Smooth muscle cell (in vitro differentiated cells): ENCODE data around the gene PTPRN. TPM values are rescaled to one million over a fixed set of nuclear protein-coding genes. Genes with fewer than 3 reads are reported as not detected.

Experiments used
- DNase-seq: peaks from one replicate; lab custom pipeline; 2025; ENCODE audit not compliant: unreplicated experiment; lab: John Stamatoyannopoulos, UW
- H2AFZ ChIP-seq: fragments of 200-600 bp; sonication (generic); 2 replicates; pipeline ENCODE4 v1.6.0; 2016; ENCODE audit warnings: antibody characterized with exemption, low read depth, mild to moderate bottlenecking
- H3F3A ChIP-seq: fragments of 200-600 bp; sonication (generic); 2 replicates; pipeline ENCODE4 v1.6.0; 2017; ENCODE audit warnings: antibody characterized with exemption, low read depth
- H3K27ac ChIP-seq: fragments of 200-600 bp; sonication (generic); 2 replicates; pipeline ENCODE4 v1.5.1; 2016; ENCODE audit warnings: low read depth, mild to moderate bottlenecking
- H3K27me3 ChIP-seq: fragments of 200-600 bp; sonication (generic); 2 replicates; pipeline ENCODE4 v1.6.1; 2016; ENCODE audit warnings: low read depth, mild to moderate bottlenecking
- H3K36me3 ChIP-seq: fragments of 200-600 bp; sonication (generic); 2 replicates; pipeline ENCODE4 v1.5.1; 2016; ENCODE audit warnings: low read depth
- H3K4me1 ChIP-seq: fragments of 200-600 bp; sonication (generic); 2 replicates; pipeline ENCODE4 v1.5.1; 2016; ENCODE audit warnings: low read depth
- H3K4me2 ChIP-seq: fragments of 200-600 bp; sonication (generic); 2 replicates; pipeline ENCODE4 v1.6.0; 2016; ENCODE audit warnings: mild to moderate bottlenecking
- H3K4me3 ChIP-seq: fragments of 200-600 bp; sonication (generic); 2 replicates; pipeline ENCODE4 v1.5.1; 2016; ENCODE audit warnings: mild to moderate bottlenecking
- H3K79me2 ChIP-seq: fragments of 200-600 bp; sonication (generic); 2 replicates; pipeline ENCODE4 v1.6.0; 2016; ENCODE audit warnings: low read depth, mild to moderate bottlenecking
- H3K9ac ChIP-seq: fragments of 200-600 bp; sonication (generic); 2 replicates; pipeline ENCODE4 v1.6.0; 2016; ENCODE audit warnings: low read depth
- H3K9me3 ChIP-seq: fragments of 200-600 bp; sonication (generic); replicated peaks from 2 replicates; pipeline ENCODE4 v1.5.1; 2016; ENCODE audit warnings: low read depth
- H4K20me1 ChIP-seq: fragments of 200-600 bp; sonication (generic); 2 replicates; pipeline ENCODE4 v1.6.0; 2016; ENCODE audit warnings: low read depth
- CTCF ChIP-seq: fragments of 200-600 bp; sonication (generic); IDR thresholded peaks from 2 replicates; pipeline ENCODE4 v1.5.1; 2017; ENCODE audit warnings: borderline replicate concordance, mild to moderate bottlenecking, antibody characterized with exemption; ENCODE audit not compliant: insufficient read depth, poor library complexity, severe bottlenecking
- WGBS: methylation state at CpG from one replicate; pipeline ENCODE4 v1.1.7; 2016; ENCODE audit warnings: low lambda C conversion rate; 5-methylcytosine and 5-hydroxymethylcytosine counted together
- microRNA counts: library from miRNA; unstranded; fragments of <30 nt; microRNA quantifications from one replicate; lab custom pipeline; 2016
- microRNA-seq: library from miRNA; unstranded; fragments of <30 nt; microRNA quantifications from one replicate; pipeline ENCODE4, GENCODE V29; 2016; ENCODE audit warnings: borderline number of aligned reads
- polyA plus RNA-seq: library from polyadenylated mRNA; unstranded; fragments of >200 nt; fragmentation: Nextera tagmentation; extraction: Ambion mirVana; gene quantifications from 2 replicates; pipeline ENCODE4 v1.2.1, GENCODE V29; 2016
- small RNA-seq: library from RNA; depleted of rRNA; stranded (forward); fragments of <200 nt; gene quantifications from one replicate; pipeline ENCODE3, GENCODE V24; 2014
- total RNA-seq: library from RNA; depleted of rRNA; stranded (reverse); fragments of >200 nt; gene quantifications from 2 replicates; pipeline ENCODE4 v1.2.3, GENCODE V29; 2014

PTPRN gene
- total and polyA plus RNA-seq, 2 experiments from 2014 or later, result 10.7 to 36.4 TPM

- DNase-seq, result no peak
- H3K9ac ChIP-seq, result peak overlapping the region; percentile 96
- peak overlapping the region; percentile 86 for H3K4me3 ChIP-seq
- H3K4me2 ChIP-seq, result peak overlapping the region; percentile 99
- H3F3A ChIP-seq, result peaks cover 8% of the 10 kb centered on the region
- H3K36me3 ChIP-seq, result no peaks in the 10 kb centered on the region
- peak overlapping the region; percentile 91 for H2AFZ ChIP-seq
- H3K27me3 ChIP-seq, result no peaks in the 10 kb centered on the region
- H4K20me1 ChIP-seq, result no peaks in the 10 kb centered on the region
- no peaks in the 10 kb centered on the region for H3K9me3 ChIP-seq
- no peak for TF ChIP-seq CTCF
- H3K4me1 ChIP-seq, result peaks cover 10% of the 10 kb centered on the region
- H3K27ac ChIP-seq, result peak overlapping the region; percentile 87
- peaks cover 13% of the 10 kb centered on the region for H3K79me2 ChIP-seq
- WGBS, result 47% methylated on average over 6 of the region's 6 CpGs
Measured at GRCh38 chr2:219244789-219245147, 64.4 kb downstream of the PTPRN start.

GRCh38 chr2:219243291-219243761 is 65.9 kb downstream of the PTPRN start:
- Histone ChIP-seq H4K20me1 (no peaks in the 10 kb centered on the region), H3K4me3 (no peak overlapping the region), H3K27ac (no peak overlapping the region), H3K9ac (no peak overlapping the region), H3K79me2 (peaks cover 13% of the 10 kb centered on the region), H3K4me1 (peaks cover 6% of the 10 kb centered on the region), H3K4me2 (no peak overlapping the region), H2AFZ (no peak overlapping the region), H3K27me3 (no peaks in the 10 kb centered on the region), H3K9me3 (no peaks in the 10 kb centered on the region), H3K36me3 (no peaks in the 10 kb centered on the region), H3F3A (no peaks in the 10 kb centered on the region)
- TF ChIP-seq CTCF, result no peak
- WGBS, result 87% methylated on average over 28 of the region's 28 CpGs
- DNase-seq, result no peak

MicroRNA genes within 50 kb of the gene (microRNA counts, 767-probe panel; counts per million panel counts)
- 183 counts per million for microRNA hsa-miR-153 (lab: Ali Mortazavi, UCI)

Small RNA genes lying within 50 kb of the gene (microRNA-seq; reads per million reads assigned to microRNA genes)
- gene MIR153-1, result not detected

Small RNA genes lying within 50 kb of the gene (small RNA-seq; reads per million reads assigned to genes)
- not detected for gene AC053503.3
- gene MIR153-1, result 0.13 reads per million

Other genes with a start within 250 kb of the PTPRN start
- 0.09 TPM in 1 of 2 replicates, not detected in the other for gene IHH, start 248.5 kb downstream of the PTPRN start, total RNA-seq
- not detected in 2 replicates for gene IHH, start 248.5 kb downstream of the PTPRN start, polyA plus RNA-seq
- gene NHEJ1, start 148.6 kb downstream of the PTPRN start, total RNA-seq, result 6.0 and 13.6 TPM in 2 replicates
- 8.5 and 8.6 TPM in 2 replicates for gene NHEJ1, start 148.6 kb downstream of the PTPRN start, polyA plus RNA-seq
- gene SLC23A3, start 139.4 kb downstream of the PTPRN start, total RNA-seq, result not detected in 2 replicates
- gene SLC23A3, start 139.4 kb downstream of the PTPRN start, polyA plus RNA-seq, result 0.40 TPM in 1 of 2 replicates, not detected in the other
- 11.6 and 14.8 TPM in 2 replicates for gene CNPPD1, start 132.5 kb downstream of the PTPRN start, total RNA-seq
- gene CNPPD1, start 132.5 kb downstream of the PTPRN start, polyA plus RNA-seq, result 26.0 and 35.3 TPM in 2 replicates
- gene RETREG2, start 131.1 kb downstream of the PTPRN start, total RNA-seq, result 48.7 and 49.8 TPM in 2 replicates
- gene RETREG2, start 131.1 kb downstream of the PTPRN start, polyA plus RNA-seq, result 57.2 and 66.6 TPM in 2 replicates
- 19.1 and 29.7 TPM in 2 replicates for gene ZFAND2B, start 102.6 kb downstream of the PTPRN start, total RNA-seq
- 48.3 and 56.3 TPM in 2 replicates for gene ZFAND2B, start 102.6 kb downstream of the PTPRN start, polyA plus RNA-seq
- gene ABCB6, start 90.4 kb downstream of the PTPRN start, total RNA-seq, result 18.2 and 29.0 TPM in 2 replicates
- 41.3 and 50.3 TPM in 2 replicates for gene ABCB6, start 90.4 kb downstream of the PTPRN start, polyA plus RNA-seq
- gene ATG9A, start 79.8 kb downstream of the PTPRN start, total RNA-seq, result 44.1 and 58.1 TPM in 2 replicates
- 61.6 and 62.6 TPM in 2 replicates for gene ATG9A, start 79.8 kb downstream of the PTPRN start, polyA plus RNA-seq
- 35.1 and 52.6 TPM in 2 replicates for gene ANKZF1, start 79.6 kb downstream of the PTPRN start, total RNA-seq
- gene ANKZF1, start 79.6 kb downstream of the PTPRN start, polyA plus RNA-seq, result 31.7 and 60.5 TPM in 2 replicates
- 4.2 and 26.4 TPM in 2 replicates for gene GLB1L, start 64.0 kb downstream of the PTPRN start, total RNA-seq
- gene GLB1L, start 64.0 kb downstream of the PTPRN start, polyA plus RNA-seq, result 2.8 and 4.1 TPM in 2 replicates
- gene STK16, start 63.9 kb downstream of the PTPRN start, total RNA-seq, result 15.2 and 17.8 TPM in 2 replicates
- gene STK16, start 63.9 kb downstream of the PTPRN start, polyA plus RNA-seq, result 8.8 and 9.6 TPM in 2 replicates
- gene TUBA4B, start 56.2 kb downstream of the PTPRN start, total RNA-seq, result not detected in 2 replicates
- not detected in 2 replicates for gene TUBA4B, start 56.2 kb downstream of the PTPRN start, polyA plus RNA-seq
- gene TUBA4A, start 55.5 kb downstream of the PTPRN start, total RNA-seq, result 44.0 and 53.2 TPM in 2 replicates
- 29.4 and 86.5 TPM in 2 replicates for gene TUBA4A, start 55.5 kb downstream of the PTPRN start, polyA plus RNA-seq
- 37.2 and 52.4 TPM in 2 replicates for gene DNAJB2, start 30.0 kb downstream of the PTPRN start, total RNA-seq
- 14.3 and 24.2 TPM in 2 replicates for gene DNAJB2, start 30.0 kb downstream of the PTPRN start, polyA plus RNA-seq
- not detected in 2 replicates for gene RESP18, start 23.3 kb upstream of the PTPRN start, total RNA-seq
- gene RESP18, start 23.3 kb upstream of the PTPRN start, polyA plus RNA-seq, result not detected in 2 replicates
- gene DNPEP, start 78.5 kb upstream of the PTPRN start, total RNA-seq, result 24.9 and 137 TPM in 2 replicates
- 48.1 and 61.8 TPM in 2 replicates for gene DNPEP, start 78.5 kb upstream of the PTPRN start, polyA plus RNA-seq
- gene DES, start 109.0 kb upstream of the PTPRN start, total RNA-seq, result 103 and 127 TPM in 2 replicates
- 106 and 109 TPM in 2 replicates for gene DES, start 109.0 kb upstream of the PTPRN start, polyA plus RNA-seq
- gene SPEG, start 125.4 kb upstream of the PTPRN start, total RNA-seq, result 14.9 and 38.8 TPM in 2 replicates
- gene SPEG, start 125.4 kb upstream of the PTPRN start, polyA plus RNA-seq, result 37.8 and 40.5 TPM in 2 replicates
- 52.2 and 59.3 TPM in 2 replicates for gene GMPPA, start 189.5 kb upstream of the PTPRN start, total RNA-seq
- 77.8 and 81.7 TPM in 2 replicates for gene GMPPA, start 189.5 kb upstream of the PTPRN start, polyA plus RNA-seq
- gene ASIC4, start 205.1 kb upstream of the PTPRN start, total RNA-seq, result 0.49 TPM in 1 of 2 replicates, not detected in the other
- gene ASIC4, start 205.1 kb upstream of the PTPRN start, polyA plus RNA-seq, result 0.32 and 1.7 TPM in 2 replicates
- gene CHPF, start 234.4 kb upstream of the PTPRN start, total RNA-seq, result 141 and 156 TPM in 2 replicates
- 319 and 344 TPM in 2 replicates for gene CHPF, start 234.4 kb upstream of the PTPRN start, polyA plus RNA-seq
- gene TMEM198, start 234.6 kb upstream of the PTPRN start, total RNA-seq, result 3.3 and 6.9 TPM in 2 replicates
- 3.3 and 8.5 TPM in 2 replicates for gene TMEM198, start 234.6 kb upstream of the PTPRN start, polyA plus RNA-seq